GM19395 (cell line): Measurements from ENCODE around the gene SMIM36.
A peak's percentile ranks its signal among the peaks of the same experiment; 100 is the strongest.
"Not testable (repeated sequence)": the region's sequence is repeated elsewhere in the genome, so short reads cannot be mapped to it uniquely, and the experiment has no call there.

Source experiments
- ATAC-seq: cut with Tn5 transposase; IDR thresholded peaks from one replicate; pipeline ENCODE4 v1.9.1; 2021; ENCODE audit warnings: mild to moderate bottlenecking, moderate library complexity; ENCODE audit not compliant: unreplicated experiment

Gene SMIM36

GRCh38 chr17:55456307-55457240 is 54.7 kb downstream of the SMIM36 start:
- ATAC-seq: no peak

DNA sequence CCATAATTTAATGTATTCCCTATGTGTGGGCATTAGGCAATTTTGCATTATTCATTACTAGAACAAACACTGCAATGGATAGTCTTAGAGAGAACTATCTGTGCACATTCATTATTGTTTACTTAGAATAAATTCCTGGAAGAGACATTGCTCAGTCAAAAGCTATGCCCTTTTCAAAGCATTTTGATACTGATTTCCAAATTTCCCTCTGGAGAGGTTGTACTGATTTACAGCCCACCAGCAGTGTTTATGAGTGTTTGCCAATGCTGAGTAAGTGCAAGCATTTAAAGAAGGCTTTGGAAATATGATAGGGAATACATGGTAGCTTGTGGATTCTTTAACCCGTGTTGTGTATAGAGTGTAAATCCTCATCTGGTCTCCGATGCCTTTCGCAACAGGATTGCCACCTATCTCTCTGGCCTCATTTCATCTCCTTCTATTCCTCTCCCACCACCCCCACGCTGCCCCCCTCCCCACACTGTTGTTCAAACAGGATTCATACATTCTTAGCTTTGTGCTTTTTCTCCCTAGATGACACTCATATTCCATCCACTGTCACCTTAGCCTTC is 56.3 kb downstream of the SMIM36 start:
- ATAC-seq: no peak

DNA sequence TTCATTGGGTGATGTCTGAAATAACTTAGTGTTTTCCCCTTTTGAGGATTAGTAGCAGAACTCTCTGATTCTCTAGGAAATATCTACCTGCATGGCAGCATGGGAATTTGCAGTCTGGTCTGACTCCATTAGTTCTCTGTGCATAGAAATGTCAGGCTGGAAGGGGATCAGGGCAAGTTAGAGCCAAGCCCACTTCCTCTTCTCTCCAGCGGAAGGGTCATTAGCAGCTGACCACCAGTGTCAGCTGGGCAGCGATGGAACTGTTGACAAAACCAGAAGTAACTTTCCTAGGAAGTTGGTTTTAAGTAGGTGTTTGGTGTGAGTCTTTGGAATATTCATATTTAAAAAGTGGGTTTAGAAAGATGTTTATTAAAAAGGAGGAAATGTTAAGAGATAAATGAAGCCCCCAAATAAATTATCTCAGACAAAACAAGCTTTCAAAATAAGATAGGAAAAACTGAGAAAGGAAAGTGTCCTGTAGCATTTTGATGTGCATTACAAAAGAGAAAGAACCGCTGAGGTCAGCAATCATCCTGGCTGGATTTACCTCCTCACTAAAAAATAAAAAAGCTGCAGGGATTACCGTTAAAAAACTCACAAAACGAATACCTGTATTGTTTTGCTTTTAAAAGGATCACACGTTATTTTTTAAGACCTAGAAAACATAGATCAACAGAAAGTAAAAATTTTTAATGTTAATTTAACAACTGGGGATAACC is 57.3 kb downstream of the SMIM36 start:
- no peak for ATAC-seq

DNA sequence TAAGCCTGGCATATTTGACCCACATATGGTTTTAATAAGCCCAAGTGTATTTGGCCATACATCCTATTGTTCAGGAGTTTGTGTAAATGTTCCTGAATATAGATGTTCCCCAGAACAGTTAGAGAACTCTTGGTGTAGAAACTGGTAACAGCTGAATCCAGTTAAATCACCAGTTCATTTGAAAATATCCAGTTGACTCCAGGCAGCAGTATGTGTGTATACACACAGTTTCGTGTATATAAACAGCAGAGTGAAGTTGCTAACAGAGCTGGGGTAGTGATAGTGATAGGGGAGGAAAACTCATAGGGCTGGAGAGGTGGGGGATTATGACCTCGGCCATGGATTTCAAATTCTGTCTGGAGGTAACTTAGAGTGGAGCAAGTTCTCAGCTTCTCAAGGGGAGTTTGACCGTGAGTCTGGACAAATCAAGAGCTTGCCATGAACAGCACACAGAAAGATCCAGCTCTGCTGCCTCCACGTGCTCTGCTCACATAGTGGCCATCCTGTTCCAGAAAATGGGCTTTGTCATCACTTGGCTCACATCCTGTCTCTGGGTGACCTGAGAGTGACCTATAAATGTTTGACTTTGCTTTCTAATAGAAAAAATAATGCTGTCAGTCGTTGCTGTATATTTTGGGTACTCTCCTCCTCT is 59.0 kb downstream of the SMIM36 start:
- ATAC-seq: peak; percentile 63

DNA sequence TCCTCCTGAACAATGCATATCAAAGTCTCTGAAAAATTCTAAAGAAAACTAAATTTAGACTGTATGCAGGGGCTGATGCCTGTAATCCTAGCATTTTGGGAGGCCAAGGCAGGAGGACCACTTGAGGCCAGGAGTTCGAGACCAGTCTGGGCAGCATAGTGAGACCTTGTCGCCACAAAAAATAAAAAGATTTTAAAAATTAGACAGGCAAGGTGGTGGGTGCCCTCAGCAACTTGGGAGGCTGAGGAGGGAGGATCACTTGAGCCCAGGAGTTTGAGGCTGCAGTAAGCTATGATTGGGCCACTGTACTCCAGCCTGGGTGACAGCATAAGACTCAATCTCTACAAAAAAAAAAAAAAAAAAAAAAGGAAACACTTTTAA is 59.5 kb downstream of the SMIM36 start:
- no peak for ATAC-seq

DNA sequence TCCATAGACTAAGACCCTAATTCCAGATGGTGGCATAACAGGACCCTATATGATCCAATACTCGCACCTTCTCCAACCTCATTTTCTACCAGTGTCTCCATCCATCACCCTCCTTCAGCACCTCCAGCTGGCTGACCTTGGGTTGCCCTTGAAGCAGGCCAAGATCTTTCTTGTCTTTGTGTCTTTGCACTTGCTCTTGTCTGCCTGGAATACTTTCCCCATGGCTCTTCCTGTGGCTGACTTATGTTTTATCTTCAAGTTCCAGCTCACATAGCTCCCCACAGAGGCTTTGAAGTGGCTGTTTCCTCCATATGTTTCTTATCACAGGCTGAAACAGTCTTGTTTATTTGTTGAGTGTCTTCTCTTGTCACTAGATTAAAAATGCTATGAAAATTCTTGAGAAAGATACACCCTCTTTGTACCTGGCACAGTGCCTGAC is 60.0 kb downstream of the SMIM36 start:
- ATAC-seq: no peak

DNA sequence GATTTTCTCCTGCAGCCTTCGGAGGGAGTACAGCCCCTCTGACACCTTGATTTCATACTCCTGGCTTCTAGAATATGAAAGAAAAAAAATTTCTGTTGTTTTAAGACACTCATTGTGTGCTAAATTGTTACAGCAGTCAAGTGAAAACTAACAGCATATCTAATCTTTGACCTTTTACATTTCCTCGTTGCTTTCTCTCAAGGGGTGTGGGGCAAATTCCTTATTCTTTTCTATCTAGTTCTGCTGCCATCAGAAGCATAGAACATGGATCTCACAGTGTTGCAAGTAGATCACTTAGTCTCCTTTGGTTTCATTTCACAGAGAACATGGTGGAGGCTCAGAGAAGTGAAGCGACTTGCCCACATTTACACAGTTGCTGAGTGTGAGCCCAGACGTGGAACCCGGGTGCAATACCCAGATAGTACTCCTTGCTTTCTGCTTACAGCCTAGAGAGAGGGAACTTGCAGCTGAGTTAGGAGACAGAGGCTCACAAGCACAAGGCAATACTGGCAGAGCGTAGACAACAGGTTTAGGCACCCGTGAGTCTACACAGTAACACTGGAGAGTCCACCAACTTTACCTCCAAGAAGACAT is 60.9 kb downstream of the SMIM36 start:
- no peak for ATAC-seq

DNA sequence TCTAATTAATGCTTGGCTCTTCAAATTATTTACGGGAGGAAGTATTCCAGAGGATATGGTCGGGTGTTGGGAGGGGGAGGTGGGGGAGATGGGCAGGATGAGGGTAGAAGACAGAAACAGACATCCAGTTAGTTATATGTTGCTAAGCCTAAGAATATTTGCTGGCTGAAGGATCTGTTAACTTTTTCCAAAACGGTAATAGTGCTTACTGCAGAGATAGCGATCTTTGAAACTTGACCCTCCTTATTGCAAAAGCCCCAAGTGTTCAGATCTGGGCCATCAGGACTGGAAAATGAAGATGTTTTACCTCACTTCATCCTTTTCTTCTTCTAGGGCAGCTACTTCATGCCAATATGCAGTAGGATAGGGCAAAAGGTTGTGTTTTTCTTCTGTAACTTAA is 62.6 kb downstream of the SMIM36 start:
- no peak for ATAC-seq

DNA sequence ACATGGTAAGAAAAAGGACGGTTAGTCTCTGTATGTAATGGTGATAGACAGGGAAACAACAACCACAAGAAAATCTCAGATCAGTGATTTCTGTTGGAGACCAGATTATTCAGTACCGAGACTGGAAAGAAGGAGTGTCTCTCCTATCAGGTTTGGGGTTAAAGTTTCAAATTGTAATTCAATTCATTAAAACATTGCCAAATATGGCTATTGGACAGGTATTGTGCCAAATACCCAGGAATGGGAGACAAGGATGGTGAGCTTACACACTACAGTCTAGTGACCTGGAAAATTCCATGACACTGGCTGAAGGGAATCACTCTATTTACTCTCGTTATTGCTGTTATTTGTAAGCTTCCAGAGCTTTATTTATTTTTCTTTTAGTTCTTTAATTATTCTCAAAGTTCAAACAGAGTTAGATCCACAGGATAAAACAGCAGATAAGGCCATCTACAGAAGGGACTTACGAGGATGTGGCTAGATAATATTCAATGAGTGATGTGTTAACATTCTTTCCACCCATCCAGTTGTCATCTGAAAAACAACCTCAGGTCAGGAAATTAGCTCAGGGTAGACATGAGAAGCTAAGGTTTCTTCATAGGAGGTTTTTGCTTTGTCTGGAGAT is 64.6 kb downstream of the SMIM36 start:
- no peak for ATAC-seq

DNA sequence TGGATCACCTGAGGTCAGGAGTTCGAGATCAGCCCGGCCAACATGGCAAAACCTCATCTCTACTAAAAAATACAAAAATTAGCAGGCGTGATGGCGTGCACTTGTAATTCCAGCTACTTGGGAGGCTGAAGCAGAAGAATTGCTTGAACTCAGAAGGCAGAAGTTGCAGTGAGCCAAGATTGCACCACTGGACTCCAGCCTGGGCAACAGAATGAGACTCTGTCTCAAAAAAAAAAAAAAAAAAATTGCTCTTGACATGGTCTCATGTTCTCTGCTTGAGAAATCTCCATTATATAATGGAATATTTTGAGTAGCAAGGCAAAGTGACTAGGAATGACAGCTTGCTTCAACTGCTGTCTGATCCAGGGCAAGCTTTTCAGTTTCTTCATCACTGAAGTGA is 65.2 kb downstream of the SMIM36 start:
- not testable (repeated sequence) for ATAC-seq

GRCh38 chr17:55444471-55445441 is 66.5 kb downstream of the SMIM36 start:
- peak; percentile 82 for ATAC-seq

DNA sequence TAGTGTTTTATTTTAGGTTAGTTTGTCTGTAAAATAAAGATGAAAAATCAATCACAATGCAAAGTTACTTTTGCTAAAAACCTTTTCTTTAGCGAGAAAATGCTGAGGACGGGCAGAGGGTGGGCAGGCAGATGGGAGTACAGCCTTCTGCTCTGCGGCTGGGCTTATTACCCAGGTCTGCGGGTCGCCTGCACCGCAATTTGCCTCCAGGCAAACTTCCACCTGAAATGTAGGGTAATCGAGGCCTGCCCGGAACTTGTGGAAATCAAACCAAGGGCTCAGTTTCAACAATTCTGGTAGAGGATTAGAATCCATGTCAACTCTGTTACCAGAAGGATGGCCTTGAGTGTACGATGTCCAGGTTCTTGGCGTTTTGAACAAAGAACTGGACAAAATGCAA is 67.3 kb downstream of the SMIM36 start:
- no peak for ATAC-seq

- no peak for ATAC-seq
Observed at GRCh38 chr17:55442953-55443683, 68.1 kb downstream of the SMIM36 start.

GRCh38 chr17:55442462-55442861 is 68.8 kb downstream of the SMIM36 start:
- ATAC-seq: no peak

DNA sequence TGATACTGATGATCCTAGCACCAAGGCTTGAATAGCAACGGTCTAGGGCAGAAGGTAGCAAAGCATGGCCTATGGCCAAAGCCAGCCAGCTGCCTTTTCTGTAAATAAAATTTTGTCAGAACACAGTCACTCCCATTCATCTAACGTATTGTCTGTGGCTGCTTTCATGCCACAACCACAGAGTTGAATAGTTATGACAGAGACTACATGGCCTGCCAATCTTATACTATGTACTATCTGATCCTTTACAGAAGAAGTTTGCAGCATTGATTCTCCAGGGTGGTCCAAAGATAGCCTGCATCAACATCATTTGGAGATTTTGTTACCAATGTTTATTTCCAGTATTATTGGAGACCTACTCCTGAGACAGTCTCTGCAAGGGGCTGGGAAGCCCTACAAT is 69.7 kb downstream of the SMIM36 start:
- no peak for ATAC-seq

DNA sequence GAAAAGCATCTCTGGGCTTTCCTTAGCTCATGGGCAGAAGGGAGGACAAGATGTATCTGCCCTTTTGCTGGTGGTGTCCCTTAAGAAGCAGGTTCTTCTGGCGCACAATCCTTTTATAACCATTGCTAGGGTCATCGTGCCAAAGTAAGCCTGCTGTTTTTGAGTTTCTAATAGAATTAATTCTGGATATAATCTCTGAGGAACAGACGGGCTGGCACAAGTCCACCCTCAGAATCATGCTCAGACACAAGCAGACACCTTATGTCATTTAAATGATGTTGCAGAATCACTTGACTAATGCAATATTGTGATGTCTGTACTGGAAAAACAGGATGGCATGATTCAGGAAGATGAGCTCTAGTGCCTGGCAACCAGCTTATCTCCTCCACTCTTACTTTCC is 70.9 kb downstream of the SMIM36 start:
- ATAC-seq: no peak

DNA sequence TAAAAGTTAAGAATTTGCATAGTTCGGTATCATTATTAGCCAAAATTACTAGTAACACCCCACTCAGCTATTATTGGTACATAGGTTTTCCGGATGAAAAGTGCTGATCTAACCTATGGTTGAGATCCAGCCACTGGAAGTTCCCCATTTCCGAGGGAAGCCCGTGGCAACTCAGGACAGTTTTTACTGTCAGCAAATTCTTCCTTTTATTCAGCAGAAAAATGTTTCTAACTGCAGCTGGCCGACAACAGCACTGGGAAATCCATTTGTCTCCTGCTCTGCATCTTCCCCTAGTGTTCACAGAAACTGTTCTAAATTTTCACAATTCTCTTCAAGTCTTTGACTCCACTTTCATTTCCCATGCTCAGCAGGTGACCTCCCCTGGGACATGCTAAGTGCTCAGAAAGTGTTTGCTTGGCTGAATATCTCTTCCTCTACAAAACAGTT is 74.1 kb downstream of the SMIM36 start:
- peak; percentile 77 for ATAC-seq
